GM19351 (cell line): Measurements from ENCODE around the gene RWDD3.

ENCODE experiments used
- ATAC-seq: cut with Tn5 transposase; IDR thresholded peaks from one replicate; pipeline ENCODE4 v1.9.1; 2021; ENCODE audit warnings: mild to moderate bottlenecking, moderate library complexity; ENCODE audit not compliant: unreplicated experiment

The RWDD3 gene

DNA sequence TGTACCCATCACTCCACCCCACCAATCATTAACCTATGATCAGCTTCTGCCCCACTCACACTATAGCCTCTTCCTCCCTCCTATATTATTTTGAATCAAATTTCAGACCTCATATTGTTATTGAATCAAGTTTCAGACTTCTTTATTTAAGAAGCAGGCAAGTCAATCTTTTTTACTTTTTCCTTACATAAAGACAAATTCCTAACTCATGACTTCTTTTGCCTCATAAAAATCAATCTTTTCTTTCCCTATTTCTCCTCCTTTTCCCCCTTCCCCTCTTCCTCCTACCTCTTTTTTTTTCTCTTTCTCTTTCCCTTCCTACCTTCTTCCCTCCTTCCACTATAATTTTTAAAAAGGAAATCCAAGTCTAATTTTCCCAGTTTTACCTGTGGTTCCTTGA, 4.3 kb upstream of the RWDD3 start:
- ATAC-seq, result no peak

DNA sequence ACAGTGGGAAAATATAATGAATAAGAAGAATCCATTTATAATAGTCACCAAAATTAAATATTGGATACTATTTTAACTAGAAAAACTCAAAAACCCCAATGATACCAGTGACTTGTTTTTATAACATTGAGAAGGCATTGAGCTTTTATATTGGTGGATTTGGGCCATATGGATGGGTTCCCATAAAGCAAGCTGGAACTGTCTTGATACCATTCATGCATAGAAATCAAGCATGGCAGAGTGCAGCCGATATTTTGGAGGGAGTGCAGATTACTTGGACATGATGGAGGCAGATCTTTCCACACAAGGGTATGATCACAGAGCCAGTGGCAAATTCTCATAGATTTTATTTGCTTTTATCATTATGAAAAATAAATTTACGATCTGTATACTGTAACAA, 3.8 kb upstream of the RWDD3 start:
- ATAC-seq, result no peak

DNA sequence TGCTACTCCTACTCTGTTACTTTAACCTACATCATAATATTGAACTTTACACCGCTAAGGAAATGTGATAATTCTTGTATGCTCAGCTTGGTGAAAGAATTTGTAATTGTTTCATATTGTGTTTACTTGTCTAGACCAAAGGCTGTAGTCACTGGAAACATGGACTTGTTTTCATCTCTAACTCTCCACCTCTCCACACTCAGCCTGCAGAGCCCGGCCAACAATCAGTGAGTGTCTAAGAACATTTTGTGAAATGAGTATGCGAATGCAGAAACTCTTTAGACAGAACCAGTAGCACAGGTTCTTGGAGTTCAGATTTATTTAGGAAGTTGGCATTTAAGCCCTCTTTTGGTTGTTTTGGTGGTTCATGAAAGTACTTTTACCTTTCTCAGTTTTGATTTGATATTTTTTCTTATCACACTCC, 3.2 kb upstream of the RWDD3 start:
- no peak for ATAC-seq

DNA sequence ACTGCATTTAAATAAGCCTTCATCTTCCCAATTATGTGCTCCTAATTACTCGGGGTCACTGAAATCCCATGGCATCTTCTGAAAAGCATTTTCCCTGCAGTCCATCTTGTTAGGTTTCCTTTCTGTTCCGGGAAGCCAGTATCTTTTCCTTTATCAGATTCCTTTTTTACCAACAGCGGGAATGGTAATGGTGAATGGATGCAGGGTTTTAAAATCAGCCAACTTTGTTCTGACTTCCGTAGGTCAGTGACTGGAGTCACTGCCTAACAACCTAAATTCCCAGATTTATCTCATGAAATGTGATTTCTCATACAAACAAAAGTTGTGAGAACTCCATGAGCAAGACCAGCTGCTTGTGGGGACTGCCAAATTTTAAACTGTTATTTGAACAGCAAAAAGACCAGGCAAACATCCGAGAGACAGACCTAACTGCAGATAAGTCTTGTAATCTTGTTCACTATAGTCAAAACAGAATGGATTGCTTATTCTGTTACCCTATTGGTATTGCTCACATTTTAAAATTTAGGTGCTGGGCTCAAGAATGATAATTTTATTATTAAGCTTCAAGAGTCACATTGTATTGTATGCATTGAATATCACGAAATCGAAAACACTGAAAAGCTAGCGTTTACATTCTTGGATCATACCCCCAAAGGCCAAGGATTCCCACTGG, 1.2 kb upstream of the RWDD3 start:
- ATAC-seq, result no peak

DNA sequence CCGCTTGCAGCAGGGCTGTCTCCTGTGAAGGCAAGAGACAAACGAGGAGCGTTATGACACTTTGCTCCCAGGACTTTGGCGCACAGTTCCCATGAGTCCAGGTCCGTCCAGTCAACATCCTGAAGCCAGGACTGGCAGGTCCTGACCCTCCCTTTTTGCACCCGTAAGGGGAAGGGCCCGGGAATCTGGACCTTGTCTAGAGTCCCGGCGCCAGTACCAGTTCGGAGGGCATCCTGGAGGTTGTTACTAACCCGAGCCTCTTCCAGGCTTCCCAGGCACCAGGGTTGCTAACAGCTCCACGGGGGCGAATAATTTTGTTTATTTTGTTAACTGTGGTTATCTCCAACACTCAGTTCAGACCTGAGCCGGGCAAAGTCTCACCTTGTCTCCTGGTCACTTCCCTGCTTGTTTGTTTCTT, 682 bp upstream of the RWDD3 start:
- ATAC-seq, result no peak

DNA sequence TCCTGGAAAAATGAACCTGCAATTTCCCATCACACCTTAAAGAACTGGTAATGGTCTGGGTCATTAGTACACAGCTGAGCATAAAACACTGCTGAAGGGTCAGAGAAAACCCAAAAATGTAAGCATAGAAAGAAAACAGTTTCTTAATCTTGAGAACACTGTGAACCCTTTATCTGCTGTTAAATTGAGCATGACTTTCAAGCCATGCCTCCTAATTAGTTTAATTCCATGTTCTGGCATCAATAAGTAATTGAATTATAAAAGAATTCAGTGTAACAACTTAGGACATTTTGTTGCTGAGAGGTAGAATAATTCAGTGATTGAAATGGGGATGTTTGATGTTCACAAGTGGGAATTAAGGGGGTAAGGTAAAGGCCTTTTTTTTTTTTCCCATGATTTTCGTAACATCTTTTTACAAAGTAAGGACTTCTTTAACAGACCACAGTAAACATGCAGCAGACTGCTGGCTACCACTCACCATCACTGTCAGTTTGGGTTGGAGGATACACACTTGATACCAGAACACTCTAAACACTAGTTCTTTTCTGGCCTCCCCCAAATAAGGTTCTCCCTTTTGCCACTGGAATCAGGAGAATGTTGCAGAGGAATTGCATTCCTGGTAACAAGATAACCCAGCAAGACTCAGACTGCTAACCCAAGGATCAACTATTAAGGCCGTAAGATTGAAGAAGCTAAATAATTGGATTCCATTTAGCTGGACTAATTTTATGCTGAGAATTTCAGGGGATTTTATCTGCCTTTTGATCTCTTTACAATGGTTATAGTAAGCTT, 3.0 kb downstream of the RWDD3 start:
- no peak for ATAC-seq

DNA sequence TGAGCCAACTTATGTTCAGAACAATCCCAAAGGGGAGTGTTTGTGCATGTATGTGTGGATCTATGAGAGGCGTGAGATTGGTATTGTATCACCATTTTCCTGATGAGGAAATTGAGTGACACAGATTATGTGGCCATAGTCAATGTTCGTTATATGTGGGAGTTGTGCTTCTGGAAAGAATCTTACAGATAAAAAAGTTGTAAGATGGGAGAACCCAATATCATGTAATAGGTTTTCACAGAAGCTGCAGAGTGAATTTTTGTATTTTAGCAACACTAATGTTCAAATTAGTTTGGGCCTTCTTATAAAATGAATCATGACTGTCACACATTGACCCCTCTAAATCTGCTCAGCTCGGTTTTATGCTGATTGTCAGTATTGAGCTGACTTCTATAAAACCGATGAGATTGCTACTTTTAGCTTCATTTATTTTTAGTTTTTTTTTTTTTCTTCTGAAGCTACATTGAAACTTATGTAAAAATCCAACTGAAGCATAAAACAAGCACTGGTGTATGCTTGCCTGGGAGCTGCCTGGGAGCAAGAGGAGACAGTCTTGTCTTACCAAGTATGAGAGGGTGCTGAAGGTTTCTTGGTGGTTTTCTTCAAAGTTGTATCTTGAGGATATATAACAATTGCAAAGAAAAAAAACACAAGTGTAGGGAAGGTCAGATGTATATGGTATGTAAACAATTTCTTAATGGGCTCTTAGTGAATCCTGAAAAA, 4.1 kb downstream of the RWDD3 start:
- ATAC-seq, result no peak

DNA sequence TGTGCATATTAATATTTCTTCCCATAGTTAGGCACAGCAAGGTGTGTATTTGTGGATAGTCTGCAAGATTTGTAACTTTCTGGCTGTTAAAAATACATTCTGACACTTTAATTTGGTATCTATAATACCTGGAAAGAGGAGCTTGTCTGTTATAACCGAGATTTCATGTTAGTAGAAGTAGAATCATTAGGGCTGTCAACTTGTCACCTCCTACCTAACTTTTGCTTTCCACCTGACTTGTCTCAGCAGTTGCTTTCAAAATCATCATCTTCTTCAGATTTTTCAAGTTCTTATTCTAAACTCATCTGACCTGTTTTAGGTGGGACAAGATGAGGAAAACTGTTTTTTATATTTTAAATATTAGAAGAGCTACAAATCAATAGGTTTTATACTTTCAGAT, 11.0 kb downstream of the RWDD3 start:
- no peak for ATAC-seq

DNA sequence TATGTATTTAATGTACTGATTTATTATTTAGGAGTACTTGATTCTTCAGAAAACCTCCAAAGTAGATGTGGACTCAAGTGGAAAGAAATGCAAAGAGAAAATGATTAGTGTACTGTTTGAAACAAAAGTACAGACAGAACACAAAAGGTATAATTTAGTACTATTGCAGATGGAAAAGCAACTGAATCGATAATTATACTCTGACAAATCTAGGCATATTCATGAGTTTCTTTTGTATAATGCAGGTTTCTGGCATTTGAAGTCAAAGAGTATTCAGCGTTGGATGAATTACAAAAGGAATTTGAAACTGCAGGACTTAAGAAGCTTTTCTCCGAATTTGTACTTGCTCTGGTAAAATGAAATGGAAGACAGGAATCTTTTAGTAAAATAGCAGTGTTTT, 12.5 kb downstream of the RWDD3 start:
- ATAC-seq, result no peak

DNA sequence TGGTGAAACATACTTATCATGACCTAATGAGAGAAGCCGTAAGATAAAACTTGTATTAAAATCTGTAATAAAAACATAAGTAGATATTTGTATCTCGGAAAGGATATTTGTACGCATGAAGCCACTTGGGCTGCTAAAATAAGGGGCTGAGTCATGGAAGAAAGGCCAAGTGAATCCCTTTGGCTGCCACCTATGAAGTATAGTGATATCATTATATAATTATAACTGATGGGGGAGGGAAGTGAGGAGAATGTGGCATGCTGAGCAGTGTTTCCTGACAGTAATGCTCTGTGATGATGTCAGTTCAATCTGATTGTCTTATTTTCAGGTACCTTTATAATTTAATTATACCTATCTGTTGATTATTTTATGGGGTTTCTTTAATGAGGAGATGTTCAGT, 13.6 kb downstream of the RWDD3 start:
- no peak for ATAC-seq

DNA sequence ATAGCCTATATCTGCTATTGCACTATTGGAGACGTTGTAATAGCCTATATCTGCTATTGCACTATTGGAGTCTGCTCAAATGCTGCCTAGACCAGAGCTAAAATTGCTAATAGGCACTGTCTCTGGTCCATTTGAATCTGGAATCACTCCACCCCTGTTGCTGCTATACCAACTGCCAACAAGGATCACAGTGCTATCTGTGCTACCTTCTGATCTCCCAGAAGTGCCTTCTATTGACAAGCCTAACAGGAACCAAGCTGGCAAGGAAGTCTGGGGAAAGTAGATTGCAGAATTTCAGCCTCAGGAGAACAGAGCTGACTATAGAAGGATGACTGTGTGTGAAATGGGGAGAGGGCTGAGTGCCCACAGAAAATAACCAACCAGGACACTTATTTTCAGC, 15.9 kb downstream of the RWDD3 start:
- no peak for ATAC-seq

DNA sequence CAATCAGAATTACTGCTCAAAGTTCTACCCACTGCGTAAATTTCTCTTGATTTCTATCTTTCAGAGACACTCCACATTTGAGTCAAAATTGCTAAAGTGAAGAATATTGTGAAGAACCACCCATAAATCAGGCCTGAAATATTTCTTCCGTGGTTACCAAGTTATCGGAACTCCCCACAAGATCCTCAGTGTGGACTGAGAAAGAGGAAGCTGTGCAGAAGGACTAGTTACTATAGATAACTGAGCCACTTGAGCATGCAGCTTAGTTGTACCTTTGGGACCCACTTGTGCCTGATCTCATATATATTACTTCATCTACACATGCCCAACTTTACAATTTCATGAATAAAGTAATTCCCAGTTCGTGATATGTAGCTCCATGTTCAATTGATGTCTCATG, 18.4 kb downstream of the RWDD3 start:
- ATAC-seq, result no peak

DNA sequence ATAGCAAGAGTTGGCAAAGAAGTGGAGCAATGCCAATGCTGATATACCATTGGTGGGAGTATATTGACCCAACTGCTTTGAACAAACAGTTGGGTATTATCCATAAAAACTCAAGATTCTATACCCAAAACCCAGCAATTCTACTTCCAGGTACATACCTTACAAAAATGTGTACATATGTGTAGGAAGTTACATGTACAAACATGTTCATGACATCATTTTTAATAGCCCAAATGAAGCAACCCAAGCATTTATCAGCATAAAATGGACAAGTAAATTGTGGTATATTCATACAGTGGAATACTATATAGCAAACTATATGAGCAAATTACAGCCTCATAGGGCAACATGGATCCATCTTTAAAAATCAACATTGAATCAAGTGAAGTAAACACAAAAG, 20.9 kb downstream of the RWDD3 start:
- ATAC-seq, result no peak

DNA sequence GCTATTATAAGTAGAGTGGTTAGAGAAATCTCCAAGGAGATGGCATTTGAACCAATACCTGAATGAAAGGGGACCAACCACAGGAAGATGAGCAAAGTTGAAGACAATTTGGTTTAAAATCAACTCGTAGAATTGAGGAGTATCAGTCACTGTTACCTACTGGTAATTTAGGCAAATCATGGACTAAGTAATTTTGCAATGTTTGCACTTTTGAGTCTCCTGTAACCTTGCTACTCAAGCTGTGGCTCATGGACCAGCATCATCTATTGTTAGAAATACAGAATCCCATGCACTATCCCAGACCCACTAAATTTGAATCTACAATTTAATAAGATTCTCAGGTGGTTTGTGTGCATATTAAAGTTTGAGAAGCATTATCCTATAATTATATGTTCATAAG, 21.8 kb downstream of the RWDD3 start:
- ATAC-seq, result no peak

DNA sequence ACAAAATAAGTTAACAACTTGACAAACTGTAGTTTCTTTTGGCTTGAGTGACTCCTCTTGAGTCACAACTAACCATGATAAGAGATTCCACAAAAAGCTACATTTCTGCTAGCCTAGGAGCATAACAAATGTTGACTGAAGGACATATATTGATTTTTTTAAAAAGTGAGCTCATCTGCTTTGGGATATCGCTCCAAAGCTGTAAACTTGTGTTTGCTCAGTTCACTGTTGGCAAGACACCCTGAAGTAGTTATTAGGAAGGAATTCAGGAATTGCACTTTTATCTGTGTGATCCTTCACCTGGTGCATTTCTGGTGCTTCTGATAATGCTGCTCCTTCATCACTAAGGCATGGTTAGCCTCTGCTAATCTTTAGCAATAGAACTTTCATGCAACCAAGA, 23.7 kb downstream of the RWDD3 start:
- no peak for ATAC-seq

DNA sequence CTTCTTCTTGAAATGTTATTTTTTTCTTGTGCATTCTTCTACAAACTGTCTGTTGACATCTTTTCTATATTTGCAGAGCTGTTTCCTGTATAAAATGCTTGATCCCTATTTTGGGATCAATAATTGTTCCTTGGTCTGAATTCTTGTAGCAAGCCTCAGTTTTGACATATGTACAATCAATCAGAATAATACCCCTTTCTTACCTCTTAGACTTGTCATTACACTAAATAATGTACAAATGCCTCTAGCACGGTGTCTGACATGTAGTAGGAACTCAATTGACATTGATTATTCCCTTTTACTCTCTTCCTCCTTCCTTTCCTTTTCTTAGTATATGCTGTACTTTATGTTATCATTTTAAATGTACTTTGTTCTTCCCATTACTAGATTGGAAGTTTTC, 25.2 kb downstream of the RWDD3 start:
- ATAC-seq, result no peak

DNA sequence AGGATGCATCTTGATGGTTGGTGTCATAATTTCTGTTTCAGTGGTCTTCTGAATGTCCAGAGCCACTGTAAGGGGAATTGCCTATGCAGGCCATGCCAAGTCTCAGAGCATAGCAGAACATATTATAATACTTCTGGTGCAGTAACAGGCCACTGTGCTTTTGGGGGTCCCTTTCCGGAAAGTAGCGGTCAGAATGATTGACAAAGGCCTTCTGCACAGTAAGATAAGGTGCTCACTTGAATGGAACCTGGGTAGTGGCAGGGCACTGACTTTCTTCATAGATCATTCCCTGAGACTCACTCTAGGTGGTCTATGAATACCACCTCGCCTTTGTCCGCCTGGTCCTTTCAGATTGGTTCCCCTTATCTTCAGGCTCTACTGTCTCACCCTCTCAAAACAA, 28.9 kb downstream of the RWDD3 start:
- no peak for ATAC-seq

DNA sequence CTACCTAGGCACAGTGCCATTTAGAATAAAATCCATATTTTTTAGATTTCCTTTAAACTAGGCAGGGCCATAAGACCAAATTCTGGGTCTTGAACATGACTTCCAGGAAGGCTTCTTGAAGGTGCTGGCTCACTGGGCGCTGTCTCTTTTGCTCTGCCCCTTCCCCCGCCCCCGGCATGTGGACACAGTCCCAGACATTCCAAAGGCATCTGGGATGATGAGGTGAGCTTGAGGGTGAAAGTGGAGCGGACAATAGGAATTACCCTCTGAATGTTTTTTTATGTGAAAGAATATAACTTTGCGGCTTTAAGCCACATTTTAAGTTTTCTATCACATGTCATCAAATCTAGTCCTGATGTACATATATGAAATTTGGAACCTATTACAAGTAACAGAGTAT, 29.4 kb downstream of the RWDD3 start:
- ATAC-seq, result no peak

DNA sequence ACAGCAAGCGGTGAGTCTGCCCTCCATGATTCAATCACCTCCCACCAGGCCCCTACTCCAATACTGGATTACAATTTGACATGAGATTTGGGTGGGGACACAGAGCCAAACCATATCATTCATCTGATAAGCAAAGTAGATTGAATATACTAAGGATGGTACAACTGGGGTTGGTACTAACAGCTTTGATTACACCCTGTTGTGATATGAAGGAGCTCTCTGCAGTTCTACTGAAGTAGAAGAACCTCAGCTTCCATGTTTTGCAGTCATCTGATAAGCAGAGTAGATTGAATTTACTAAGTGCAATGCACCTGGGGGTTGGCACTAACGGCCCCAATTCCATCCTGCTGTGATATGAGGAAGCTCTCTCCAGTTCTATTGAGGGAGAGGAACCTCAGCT, 31.1 kb downstream of the RWDD3 start:
- no peak for ATAC-seq

DNA sequence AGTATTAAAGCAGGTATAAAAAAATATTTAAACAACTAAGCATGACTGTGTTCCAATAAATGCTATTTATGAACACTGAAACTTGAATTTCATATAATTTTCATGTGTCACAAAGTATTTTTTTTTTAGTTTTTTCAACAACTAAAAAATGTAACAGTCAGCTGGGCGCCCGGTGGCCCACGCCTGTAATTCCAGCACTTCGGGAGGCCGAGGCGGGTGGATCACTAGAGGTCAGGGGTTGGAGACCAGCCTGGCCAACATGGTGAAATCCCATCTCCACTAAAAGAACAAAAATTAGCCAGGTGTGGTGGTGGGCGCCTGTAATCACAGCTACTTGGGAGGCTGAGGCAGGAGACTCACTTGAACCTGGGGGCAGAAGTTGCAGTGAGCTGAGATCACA, 42.4 kb downstream of the RWDD3 start:
- ATAC-seq, result no peak

DNA sequence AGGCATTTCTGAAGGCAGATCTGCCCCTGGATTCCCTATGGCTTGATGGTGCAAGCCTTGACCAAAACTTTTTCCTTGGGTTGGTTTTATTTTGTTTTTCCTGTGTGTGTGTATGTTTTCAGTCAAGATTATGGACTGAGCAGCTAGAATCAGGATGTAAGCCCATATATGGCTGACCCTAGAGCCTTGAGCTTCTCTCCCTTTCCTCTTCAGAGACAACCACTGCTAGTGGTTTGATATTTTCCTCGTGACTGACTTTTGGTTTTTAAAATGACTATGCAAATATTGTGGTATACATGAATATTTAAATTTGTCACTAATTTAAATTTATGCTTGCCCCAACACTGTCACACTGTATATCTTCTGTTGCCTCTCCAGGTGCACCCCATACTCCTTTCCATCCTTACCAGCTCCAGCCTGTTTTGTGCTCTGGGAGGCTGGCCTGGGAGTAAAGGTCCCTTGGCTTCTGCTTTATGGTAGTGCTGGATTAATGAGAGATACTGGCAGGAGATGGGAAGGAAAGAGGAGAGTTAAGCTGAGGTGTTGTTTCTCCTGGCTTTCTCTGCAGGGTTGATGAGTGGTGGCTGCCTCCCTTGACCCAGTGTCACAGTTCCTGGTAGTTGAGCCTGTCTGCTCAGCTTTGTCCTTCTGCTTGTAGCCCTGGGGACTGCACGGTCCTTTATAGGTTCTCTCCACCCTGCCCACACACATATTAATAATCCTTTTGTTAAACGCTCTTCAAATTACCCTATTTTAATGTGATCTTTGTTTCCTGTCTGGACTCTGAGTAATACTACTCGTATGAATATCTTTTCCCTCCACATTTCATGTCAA, 44.4 kb downstream of the RWDD3 start:
- ATAC-seq, result peak; percentile 77
